ENCODE data around the gene CARMIL3.
"Not testable (repeated sequence)": the region's sequence is repeated elsewhere in the genome, so short reads cannot be mapped to it uniquely, and the experiment has no call there.

- not testable (repeated sequence) for TF ChIP-seq POLR2AphosphoS5 (IDR thresholded peaks at IDR 0.05; ENCODE audit: low read depth, low read length); BACH1 (IDR thresholded peaks at IDR 0.05; ENCODE audit: low read length); SIN3A (conservative IDR thresholded peaks at IDR 0.05 in 1 of 2, IDR thresholded peaks at IDR 0.05 in 1 of 2; ENCODE audit: low read depth in 1 of 2, low read length in 2 of 2); YY1 (IDR thresholded peaks at IDR 0.05; ENCODE audit: low read depth, low read length); EP300 (IDR thresholded peaks at IDR 0.05; ENCODE audit: borderline replicate concordance in 1 of 2, low read depth in 2 of 2, low read length in 2 of 2); TAF1 (IDR thresholded peaks at IDR 0.05; ENCODE audit: low read depth, low read length); JUND (IDR thresholded peaks at IDR 0.05; ENCODE audit: low read length)
- TF ChIP-seq, protein P1, sequence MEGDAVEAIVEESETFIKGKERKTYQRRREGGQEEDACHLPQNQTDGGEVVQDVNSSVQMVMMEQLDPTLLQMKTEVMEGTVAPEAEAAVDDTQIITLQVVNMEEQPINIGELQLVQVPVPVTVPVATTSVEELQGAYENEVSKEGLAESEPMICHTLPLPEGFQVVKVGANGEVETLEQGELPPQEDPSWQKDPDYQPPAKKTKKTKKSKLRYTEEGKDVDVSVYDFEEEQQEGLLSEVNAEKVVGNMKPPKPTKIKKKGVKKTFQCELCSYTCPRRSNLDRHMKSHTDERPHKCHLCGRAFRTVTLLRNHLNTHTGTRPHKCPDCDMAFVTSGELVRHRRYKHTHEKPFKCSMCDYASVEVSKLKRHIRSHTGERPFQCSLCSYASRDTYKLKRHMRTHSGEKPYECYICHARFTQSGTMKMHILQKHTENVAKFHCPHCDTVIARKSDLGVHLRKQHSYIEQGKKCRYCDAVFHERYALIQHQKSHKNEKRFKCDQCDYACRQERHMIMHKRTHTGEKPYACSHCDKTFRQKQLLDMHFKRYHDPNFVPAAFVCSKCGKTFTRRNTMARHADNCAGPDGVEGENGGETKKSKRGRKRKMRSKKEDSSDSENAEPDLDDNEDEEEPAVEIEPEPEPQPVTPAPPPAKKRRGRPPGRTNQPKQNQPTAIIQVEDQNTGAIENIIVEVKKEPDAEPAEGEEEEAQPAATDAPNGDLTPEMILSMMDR (IDR thresholded peaks at IDR 0.05; ENCODE audit: control extremely low read depth in 1 of 3, insufficient read depth in 1 of 3, low read depth in 1 of 3, low read length in 3 of 3), result peak in 1 of 3 experiments; percentile 2; a peak in 1 of 4 replicates
Measured at GRCh38 chr14:24019944-24020343, 31.9 kb upstream of the CARMIL3 start.

Data from H1 (cell line).